C1 segment of cervical spinal cord (tissue), 14 donors: ENCODE results near the gene PSMB7.

Experiments
- DNase-seq, 14 donors: peaks; one replicate each; lab custom pipeline; 2025; lab: John Stamatoyannopoulos, UW

The PSMB7 gene

DNA sequence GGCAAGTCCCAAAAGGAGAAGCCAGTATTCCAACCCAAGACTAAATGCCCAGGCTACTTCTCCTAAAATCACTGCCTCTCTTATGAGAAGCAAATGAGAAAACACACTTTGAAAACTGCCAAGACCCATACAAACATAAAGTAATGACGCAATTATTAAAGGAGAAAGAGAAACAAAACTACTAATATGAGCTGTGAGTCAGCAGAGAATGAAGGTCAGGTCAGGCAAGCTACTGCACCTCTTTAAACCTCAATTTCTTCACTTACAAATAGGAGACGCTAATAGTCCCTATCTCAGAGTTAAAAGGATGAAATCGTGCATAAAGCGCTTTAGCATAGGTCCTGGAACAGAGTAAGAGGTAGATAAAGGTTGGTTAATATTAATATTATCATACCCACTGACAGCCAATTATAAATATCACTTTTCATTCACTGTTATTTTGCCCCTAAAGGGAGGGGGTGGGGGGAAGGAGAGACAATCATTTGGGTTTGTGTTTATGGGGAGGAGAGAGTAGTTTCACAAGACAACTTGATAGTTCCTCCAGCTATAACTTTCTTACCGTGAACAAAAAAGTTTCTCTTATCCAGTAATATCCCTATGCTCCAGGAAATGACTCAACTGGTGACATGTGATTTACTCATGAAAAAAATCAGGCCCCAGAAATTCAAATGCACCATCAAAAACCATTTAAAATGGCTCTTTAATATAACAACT lies 3.6 kb downstream of the PSMB7 start:
- no peak for DNase-seq

- DNase-seq = no peak
These were observed 4.8 kb downstream of the PSMB7 start for GRCh38 chr9:124410321-124410913.

DNA sequence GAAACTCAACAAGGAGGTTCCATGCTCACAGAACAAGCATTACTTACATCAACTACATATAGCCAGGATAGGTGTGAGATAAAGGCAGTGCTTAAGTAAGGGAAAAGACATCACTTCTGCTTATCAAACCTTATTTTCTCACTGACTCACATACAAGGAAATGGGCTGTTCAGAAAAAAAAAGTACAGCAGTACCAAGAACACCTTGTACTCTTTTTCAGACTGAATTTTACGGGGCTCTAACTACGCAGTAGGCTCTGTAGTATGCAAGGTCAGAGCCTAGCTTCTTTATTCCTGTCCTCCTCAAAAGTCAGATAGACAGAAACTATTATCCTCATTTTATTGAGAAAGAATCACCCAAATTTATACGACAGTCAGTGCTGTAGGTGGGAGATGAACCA lies 5.8 kb downstream of the PSMB7 start:
- DNase-seq = no peak

- DNase-seq = no peak
These were observed 12.0 kb downstream of the PSMB7 start for GRCh38 chr9:124403246-124403645.

GRCh38 chr9:124399968-124400940 lies 15.0 kb downstream of the PSMB7 start:
- DNase-seq = no peak

DNA sequence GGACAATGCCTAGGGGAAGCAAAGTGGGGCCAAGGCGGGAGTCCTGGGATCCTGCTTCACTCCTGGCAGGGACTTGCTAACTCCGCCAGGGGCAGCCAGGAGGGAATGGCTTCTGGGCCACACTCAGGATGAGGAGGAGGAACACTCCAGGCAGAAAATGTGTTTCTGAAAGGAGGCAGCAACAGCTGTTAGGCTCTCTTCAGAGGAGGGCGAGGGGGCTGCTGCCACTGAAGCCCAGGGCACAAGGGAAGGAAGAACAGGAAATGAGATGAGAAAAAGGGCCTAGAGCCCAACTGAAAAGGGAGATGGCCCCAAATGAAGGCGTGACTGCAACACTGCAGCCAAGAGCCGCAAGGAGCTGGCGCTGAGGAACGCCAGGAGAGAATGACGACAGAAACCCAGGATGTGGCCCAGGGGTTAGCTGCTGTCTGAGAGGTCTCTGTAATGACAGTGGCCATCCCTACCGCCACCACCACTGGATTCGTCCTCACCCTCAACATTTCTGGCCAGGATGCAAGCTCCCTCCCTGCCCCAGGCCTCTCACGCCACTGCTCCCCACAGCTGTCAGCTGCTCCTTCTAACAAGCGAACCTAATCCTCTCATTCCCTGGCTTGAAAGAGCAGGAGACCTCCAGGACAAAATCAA lies 15.8 kb downstream of the PSMB7 start:
- DNase-seq = peak in 4 of 14 donors; percentile 37 to 47 (median 47)

DNA sequence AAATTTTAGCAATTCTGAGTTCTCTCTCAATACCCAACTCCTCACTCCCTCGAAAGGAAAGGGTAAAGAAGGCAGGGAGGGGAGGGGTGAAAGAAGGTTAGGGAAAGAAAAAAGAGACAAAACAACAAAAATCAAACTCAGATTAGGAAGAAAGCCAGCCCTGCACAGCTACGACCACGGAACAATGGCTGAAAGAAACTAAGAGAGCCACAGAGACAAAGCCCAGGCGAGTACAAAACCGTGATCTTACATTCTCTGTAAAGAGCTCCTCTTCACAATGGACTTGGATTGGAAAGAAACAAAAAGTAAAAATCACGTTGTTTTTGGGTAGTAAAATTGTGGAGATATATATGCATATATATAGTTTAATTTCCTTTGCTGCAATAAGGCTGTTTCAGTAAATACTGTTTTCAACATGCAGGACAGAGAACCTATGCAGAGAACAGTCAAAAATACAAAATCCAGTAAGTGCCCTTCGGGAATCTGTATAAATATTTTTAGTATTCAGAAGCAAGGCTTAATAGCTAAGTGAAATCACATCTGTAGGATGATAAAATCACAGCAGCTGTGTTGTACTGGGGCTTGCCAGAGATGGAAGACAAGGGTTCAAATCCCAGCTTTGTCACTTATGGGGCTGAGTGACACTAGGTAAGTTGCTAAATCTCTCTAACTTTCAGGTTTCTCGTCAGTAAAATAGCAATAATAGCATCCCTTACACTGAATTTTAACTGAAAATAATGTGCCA lies 16.9 kb downstream of the PSMB7 start:
- DNase-seq = no peak

GRCh38 chr9:124395826-124396225 lies 19.4 kb downstream of the PSMB7 start:
- DNase-seq = no peak

DNA sequence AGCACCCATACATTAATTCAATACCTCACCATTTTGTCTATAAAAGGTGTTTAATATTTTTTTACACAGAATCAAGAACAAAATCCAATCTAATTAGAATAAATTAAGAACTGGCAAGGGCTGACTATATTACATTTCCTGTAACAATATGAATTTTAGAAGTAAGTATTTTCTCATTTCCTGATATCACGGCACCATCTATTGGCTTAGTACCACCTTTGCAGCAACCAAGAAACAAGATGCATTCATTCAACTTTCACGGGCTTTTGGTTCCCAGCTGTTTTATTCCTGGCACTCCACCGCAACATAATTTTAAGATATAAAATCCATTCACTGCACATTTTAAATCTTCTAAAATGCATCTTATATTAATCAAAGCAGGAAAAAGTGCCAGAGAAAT lies 20.6 kb downstream of the PSMB7 start:
- DNase-seq = no peak

- DNase-seq = no peak
These were observed 21.1 kb downstream of the PSMB7 start for GRCh38 chr9:124394167-124394566.

DNA sequence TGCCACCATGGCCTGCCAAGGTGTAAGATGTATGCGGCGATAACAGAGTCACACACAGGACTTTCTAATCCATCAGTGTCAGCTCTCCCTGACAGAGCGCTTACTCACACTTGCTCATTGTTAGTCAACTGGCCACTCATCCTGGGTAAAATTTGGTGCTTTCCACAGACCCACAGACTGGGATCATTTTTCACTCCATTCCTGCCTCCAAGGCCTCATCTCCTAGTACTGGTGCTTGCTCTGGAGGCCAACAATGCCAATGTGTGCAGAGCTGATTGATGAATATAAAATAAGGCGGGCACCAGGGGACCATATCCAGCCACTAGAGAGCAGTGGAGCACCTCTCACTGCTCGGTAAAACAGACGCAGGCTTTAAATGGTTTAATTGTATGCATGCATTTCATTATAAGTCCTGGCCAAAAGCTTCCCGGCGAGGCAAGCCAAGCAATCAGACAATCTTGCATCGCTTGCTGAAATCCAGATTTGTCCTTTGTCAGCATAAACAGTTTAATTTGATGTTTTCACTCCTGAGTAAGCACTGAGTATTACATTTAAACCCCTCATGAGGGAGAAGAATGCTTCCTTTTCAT lies 22.3 kb downstream of the PSMB7 start:
- DNase-seq = peak in 11 of 14 donors; percentile 24 to 68 (median 46)

- DNase-seq = peak in 2 of 14 donors; percentile 7 to 39
These were observed 22.9 kb downstream of the PSMB7 start for GRCh38 chr9:124392254-124392870.

GRCh38 chr9:124390794-124391658 lies 24.2 kb downstream of the PSMB7 start:
- no peak for DNase-seq

GRCh38 chr9:124389146-124389939 lies 25.9 kb downstream of the PSMB7 start:
- no peak for DNase-seq

DNA sequence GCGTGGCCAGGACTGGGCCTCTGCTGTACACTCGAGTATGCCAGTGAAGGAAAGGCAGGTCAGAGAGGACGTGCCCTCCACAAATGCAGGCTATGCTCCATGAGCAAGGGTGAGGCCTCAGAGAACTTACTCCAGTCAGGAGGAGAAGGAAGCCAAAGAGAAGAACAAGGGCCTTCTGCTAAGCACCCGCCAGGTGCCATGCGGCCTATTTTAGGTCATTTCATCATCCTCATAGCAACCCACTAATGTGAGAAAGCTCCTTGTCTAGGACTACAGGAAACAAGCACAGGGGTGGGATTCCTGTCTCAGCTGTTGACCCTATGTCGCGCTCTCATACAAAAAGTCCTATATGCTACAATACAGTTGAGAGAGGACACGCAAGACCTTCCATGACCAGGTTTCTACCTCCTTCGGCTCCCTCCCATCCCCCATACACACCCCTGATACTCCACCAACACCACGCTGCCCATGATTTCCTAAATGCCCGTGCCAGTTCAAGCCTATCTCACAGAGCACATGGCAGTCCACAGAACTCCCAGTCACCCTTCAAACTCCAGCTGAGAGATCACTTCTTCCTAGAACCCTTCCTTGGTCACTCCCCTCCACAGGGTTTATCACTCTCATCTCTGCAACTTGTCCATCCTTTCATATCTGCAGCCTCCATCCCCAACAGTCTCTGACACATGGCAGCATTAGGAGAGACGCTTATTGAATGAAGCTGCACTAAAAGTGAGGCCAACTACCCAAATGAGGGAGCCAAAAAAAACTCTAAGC lies 26.8 kb downstream of the PSMB7 start:
- DNase-seq = no peak

GRCh38 chr9:124386201-124386600 lies 29.0 kb downstream of the PSMB7 start:
- DNase-seq = no peak

DNA sequence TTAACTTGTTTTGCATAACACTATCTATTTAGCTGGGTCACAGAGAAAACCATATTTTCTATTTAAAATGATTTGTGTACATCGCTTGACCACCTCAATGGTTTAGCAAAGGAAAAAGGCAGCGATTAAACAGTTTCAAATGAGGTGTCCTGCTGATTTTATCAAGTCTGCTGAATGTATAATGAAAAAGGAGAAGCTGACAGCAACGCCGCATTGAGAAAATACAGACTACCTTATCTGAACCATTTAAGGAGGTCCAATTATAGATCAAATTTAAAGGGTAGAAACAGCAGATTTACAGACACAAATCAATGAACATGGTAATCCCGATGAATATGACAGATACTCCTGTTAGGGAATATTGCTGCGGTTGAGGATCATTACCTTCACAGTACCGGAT lies 29.6 kb downstream of the PSMB7 start:
- no peak for DNase-seq

GRCh38 chr9:124384846-124385245 lies 30.4 kb downstream of the PSMB7 start:
- no peak for DNase-seq
